ENCODE data around the gene HCN3. TPM values are rescaled to one million over a fixed set of nuclear protein-coding genes. Genes with fewer than 3 reads are reported as not detected.

HCN3 gene
- polyA plus RNA-seq, 1 of the 3 experiments (the other 2 are of a cell fraction), result 9.7 TPM

GRCh38 chr1:155304558-155305063 is 27.3 kb downstream of the HCN3 start:
- no peaks in the 10 kb centered on the region for H3K36me3 ChIP-seq (replicated peaks in 1 of 2; ENCODE audit: control insufficient read depth in 1 of 2, insufficient read depth in 2 of 2, low read length in 1 of 2)
- WGBS (ENCODE audit: low lambda C conversion rate), result 85% methylated on average over 11 of the region's 11 CpGs
- H3K9ac ChIP-seq, result no peak overlapping the region
- no peaks in the 10 kb centered on the region for H3K9me2 ChIP-seq
- H3K4me2 ChIP-seq, result no peak overlapping the region
- no peaks in the 10 kb centered on the region for H4K20me1 ChIP-seq (ENCODE audit: insufficient read depth)
- H3K9me3 ChIP-seq, result no peaks in the 10 kb centered on the region
- ChIA-PET POLR2A (no interaction called here), CTCF (interaction anchor here (0.8 to 2.8 kb wide), 4 partner anchors 11 to 703 kb away, joined by 3 to 16 read pairs (median 4); no protein-coding TSS in a partner anchor)
- H3K27me3 ChIP-seq (ENCODE audit: insufficient read depth), result no peaks in the 10 kb centered on the region
- H3K27ac ChIP-seq (ENCODE audit: low read depth in 2 of 2, low read length in 1 of 2), result no peak overlapping the region
- peaks cover 0 to 4% of the 10 kb centered on the region in 2 experiments; a peak in 1 of 4 replicates for H3K4me1 ChIP-seq (ENCODE audit: control insufficient read depth in 1 of 2, insufficient read depth in 2 of 2, low read depth in 1 of 2, low read length in 1 of 2)
- peaks cover 9% of the 10 kb centered on the region for H3K79me2 ChIP-seq (ENCODE audit: insufficient read depth)
- no peak for TF ChIP-seq TCF12 (IDR thresholded peaks at IDR 0.05)
- TF ChIP-seq NRF1 (IDR thresholded peaks at IDR 0.05; ENCODE audit: low read depth, low read length), result no peak
- no peak for TF ChIP-seq TAF1 (IDR thresholded peaks at IDR 0.05; ENCODE audit: borderline replicate concordance, low read depth, low read length)
- TF ChIP-seq, protein P1, sequence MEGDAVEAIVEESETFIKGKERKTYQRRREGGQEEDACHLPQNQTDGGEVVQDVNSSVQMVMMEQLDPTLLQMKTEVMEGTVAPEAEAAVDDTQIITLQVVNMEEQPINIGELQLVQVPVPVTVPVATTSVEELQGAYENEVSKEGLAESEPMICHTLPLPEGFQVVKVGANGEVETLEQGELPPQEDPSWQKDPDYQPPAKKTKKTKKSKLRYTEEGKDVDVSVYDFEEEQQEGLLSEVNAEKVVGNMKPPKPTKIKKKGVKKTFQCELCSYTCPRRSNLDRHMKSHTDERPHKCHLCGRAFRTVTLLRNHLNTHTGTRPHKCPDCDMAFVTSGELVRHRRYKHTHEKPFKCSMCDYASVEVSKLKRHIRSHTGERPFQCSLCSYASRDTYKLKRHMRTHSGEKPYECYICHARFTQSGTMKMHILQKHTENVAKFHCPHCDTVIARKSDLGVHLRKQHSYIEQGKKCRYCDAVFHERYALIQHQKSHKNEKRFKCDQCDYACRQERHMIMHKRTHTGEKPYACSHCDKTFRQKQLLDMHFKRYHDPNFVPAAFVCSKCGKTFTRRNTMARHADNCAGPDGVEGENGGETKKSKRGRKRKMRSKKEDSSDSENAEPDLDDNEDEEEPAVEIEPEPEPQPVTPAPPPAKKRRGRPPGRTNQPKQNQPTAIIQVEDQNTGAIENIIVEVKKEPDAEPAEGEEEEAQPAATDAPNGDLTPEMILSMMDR (IDR thresholded peaks at IDR 0.05), result no peak
- TF ChIP-seq, protein P2, sequence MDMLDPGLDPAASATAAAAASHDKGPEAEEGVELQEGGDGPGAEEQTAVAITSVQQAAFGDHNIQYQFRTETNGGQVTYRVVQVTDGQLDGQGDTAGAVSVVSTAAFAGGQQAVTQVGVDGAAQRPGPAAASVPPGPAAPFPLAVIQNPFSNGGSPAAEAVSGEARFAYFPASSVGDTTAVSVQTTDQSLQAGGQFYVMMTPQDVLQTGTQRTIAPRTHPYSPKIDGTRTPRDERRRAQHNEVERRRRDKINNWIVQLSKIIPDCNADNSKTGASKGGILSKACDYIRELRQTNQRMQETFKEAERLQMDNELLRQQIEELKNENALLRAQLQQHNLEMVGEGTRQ (IDR thresholded peaks at IDR 0.05; ENCODE audit: borderline replicate concordance, low read depth, low read length), result no peak
- no peak for TF ChIP-seq USF1 (IDR thresholded peaks at IDR 0.05; ENCODE audit: borderline replicate concordance, low read depth)
- no peak for TF ChIP-seq NFIC (IDR thresholded peaks at IDR 0.05; ENCODE audit: borderline replicate concordance)
- TF ChIP-seq, protein P3, sequence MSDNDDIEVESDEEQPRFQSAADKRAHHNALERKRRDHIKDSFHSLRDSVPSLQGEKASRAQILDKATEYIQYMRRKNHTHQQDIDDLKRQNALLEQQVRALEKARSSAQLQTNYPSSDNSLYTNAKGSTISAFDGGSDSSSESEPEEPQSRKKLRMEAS (IDR thresholded peaks at IDR 0.05; ENCODE audit: low read depth), result no peak
- no peak for TF ChIP-seq RAD21 (IDR thresholded peaks at IDR 0.05; ENCODE audit: low read length)
- TF ChIP-seq REST (IDR thresholded peaks at IDR 0.05; ENCODE audit: low read depth, low read length), result no peak
- no peak for TF ChIP-seq SMC3 (IDR thresholded peaks at IDR 0.05; ENCODE audit: low read depth, low read length)
- TF ChIP-seq IRF3 (IDR thresholded peaks at IDR 0.05; ENCODE audit: low read depth, low read length), result no peak
- TF ChIP-seq FOXM1 (IDR thresholded peaks at IDR 0.05; ENCODE audit: low read depth), result no peak
- TF ChIP-seq GATA2 (CRISPR knock-in tag; IDR thresholded peaks at IDR 0.05), result no peak
- H2AFZ ChIP-seq (ENCODE audit: low read depth), result no peak overlapping the region
- peaks cover 12% of the 10 kb centered on the region for H3F3A ChIP-seq (replicated peaks; ENCODE audit: insufficient read depth)
- no peak overlapping the region for H3K4me3 ChIP-seq (ENCODE audit: low read depth in 2 of 2, low read length in 1 of 2)
- DNase-seq, result no peak
